ENCODE results near the gene PFKFB3. TPM values are rescaled to one million over a fixed set of nuclear protein-coding genes. Genes with fewer than 3 reads are reported as not detected.

PFKFB3 gene
- total RNA-seq, 4 donors from 2014 or later: 8.4 to 11.8 (median 9.4) TPM

DNA sequence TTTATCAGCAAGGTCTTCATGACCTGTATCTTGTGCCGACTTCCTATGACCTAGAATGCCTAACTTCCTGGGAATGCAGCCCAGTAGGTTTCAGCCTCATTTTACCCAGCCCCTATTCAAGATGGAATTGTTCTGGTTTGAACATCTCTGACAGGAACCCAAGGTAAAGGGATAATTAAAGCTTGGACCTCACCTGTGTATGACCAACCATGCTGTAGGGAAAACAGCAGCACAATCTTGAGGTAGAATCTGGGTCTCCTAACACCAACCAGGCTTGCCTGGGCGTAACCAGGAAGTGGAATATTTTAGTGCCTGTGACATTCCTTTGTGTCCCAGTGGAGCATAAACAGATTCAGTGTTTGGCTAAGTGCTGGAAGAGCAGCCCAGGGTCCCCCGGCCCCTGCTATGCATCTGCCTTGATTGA is 94.1 kb downstream of the PFKFB3 start:
- no peak overlapping the region for H3K27ac ChIP-seq
- no peaks in the 10 kb centered on the region for H3K9me3 ChIP-seq
- peaks cover 0 to 16% of the 10 kb centered on the region in 2 donors for H3K4me1 ChIP-seq
- H3K27me3 ChIP-seq: no peaks in the 10 kb centered on the region
- no peak for DNase-seq
- no peaks in the 10 kb centered on the region for H3K36me3 ChIP-seq
- no peak overlapping the region for H3K4me3 ChIP-seq (replicated peaks in 1 of 3)
- 75 to 85% methylated on average over 3 of the region's 3 CpGs for WGBS, 2 donors
- intact Hi-C loops (cut with DNase I): no loop called here
- TF ChIP-seq POLR2A (IDR thresholded peaks at IDR 0.05): no peak
- TF ChIP-seq, protein P1, sequence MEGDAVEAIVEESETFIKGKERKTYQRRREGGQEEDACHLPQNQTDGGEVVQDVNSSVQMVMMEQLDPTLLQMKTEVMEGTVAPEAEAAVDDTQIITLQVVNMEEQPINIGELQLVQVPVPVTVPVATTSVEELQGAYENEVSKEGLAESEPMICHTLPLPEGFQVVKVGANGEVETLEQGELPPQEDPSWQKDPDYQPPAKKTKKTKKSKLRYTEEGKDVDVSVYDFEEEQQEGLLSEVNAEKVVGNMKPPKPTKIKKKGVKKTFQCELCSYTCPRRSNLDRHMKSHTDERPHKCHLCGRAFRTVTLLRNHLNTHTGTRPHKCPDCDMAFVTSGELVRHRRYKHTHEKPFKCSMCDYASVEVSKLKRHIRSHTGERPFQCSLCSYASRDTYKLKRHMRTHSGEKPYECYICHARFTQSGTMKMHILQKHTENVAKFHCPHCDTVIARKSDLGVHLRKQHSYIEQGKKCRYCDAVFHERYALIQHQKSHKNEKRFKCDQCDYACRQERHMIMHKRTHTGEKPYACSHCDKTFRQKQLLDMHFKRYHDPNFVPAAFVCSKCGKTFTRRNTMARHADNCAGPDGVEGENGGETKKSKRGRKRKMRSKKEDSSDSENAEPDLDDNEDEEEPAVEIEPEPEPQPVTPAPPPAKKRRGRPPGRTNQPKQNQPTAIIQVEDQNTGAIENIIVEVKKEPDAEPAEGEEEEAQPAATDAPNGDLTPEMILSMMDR (IDR thresholded peaks at IDR 0.05): no peak

DNA sequence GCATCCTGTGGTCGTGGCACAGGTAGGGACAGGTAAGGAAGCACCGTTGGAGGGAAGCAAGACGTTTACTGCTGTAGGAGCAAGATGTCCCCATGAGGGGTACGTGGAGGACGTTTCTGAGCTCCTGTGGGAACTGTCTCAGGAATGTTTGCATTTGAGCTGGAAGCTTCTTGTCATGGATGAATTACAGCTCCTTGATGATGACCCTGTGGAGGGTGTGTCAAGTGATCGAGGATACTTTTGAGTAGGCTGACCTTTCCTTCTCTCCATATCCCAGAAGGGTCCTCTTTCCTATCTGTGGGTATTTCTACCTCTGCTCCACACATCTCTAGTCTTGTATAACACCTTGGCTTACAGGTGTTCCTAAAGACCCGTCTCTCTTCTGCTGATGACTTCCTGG is 94.8 kb downstream of the PFKFB3 start:
- H3K27ac ChIP-seq: no peak overlapping the region
- no peak for DNase-seq

DNA sequence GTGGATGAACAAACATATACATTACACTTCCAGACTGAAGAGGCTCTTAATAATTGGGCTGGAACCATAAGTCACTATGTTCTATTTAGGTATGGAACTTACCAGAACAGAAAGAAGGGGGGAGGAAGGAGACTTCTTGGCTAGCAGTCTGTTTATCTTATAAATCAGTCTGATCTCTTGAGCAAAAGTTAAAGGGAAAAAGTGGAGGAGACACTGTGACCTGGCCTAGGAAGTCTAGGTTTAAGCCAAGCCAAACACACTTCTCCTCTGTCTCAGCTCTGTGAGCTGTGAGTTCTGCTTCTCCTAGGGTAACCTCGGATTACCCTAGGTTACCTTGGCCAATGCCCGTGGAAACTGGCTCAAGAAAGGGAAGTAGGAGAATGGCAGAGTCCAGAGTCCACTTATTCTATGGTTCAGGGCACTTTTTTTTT is 95.2 kb downstream of the PFKFB3 start:
- intact Hi-C loops (cut with DNase I): no loop called here
- TF ChIP-seq, protein P1 (IDR thresholded peaks at IDR 0.05): no peak
- TF ChIP-seq POLR2A (IDR thresholded peaks at IDR 0.05): no peak
- Histone ChIP-seq H3K36me3 (no peaks in the 10 kb centered on the region), H3K4me3 (replicated peaks in 1 of 3) (no peak overlapping the region), H3K4me1 (peaks cover 0 to 16% of the 10 kb centered on the region in 2 donors), H3K27me3 (no peaks in the 10 kb centered on the region), H3K9me3 (no peaks in the 10 kb centered on the region), H3K27ac (no peak overlapping the region)
- no peak for DNase-seq
- 28 to 41% methylated on average over 2 of the region's 2 CpGs for WGBS, 2 donors

More for the DNA sequence above, 94.8 kb downstream of the PFKFB3 start:
- intact Hi-C loops (cut with DNase I): no loop called here
- no peak for TF ChIP-seq POLR2A (IDR thresholded peaks at IDR 0.05)
- TF ChIP-seq, protein P1 (IDR thresholded peaks at IDR 0.05): no peak
- Histone ChIP-seq H3K4me1 (peaks cover 0 to 16% of the 10 kb centered on the region in 2 donors), H3K36me3 (no peaks in the 10 kb centered on the region), H3K9me3 (no peaks in the 10 kb centered on the region), H3K27me3 (no peaks in the 10 kb centered on the region), H3K4me3 (replicated peaks in 1 of 3) (no peak overlapping the region)
- 59 to 71% methylated on average over 7 of the region's 7 CpGs for WGBS, 2 donors

DNA sequence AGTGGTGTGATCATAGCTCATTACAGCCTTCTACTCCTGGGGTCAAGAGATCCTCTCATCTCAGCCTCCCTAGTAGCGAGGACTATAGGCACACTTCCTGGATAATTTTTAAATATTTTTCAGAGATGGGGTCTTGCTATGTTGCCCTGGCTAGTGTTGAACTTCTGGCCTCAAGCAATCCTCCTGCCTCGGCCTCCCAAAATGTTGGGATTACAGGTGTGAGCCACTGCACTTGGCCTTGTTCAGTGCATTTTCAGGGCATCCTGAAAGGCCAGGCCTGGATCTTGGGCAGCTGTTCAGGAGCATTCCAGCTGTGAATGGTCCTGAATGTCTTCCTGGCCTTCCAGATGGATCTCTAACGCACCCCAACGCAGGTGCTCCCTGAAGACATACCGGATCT is 95.7 kb downstream of the PFKFB3 start:
- H3K4me1 ChIP-seq: peaks cover 0 to 16% of the 10 kb centered on the region in 2 donors
- H3K27me3 ChIP-seq: no peaks in the 10 kb centered on the region
- H3K27ac ChIP-seq: no peak overlapping the region
- no peaks in the 10 kb centered on the region for H3K9me3 ChIP-seq
- WGBS, 2 donors: 87 to 95% methylated on average over 5 of the region's 5 CpGs
- no peak for DNase-seq
- no peaks in the 10 kb centered on the region for H3K36me3 ChIP-seq
- no peak for TF ChIP-seq POLR2A (IDR thresholded peaks at IDR 0.05)
- TF ChIP-seq, protein P1 (IDR thresholded peaks at IDR 0.05): no peak
- intact Hi-C loops (cut with DNase I): no loop called here
- H3K4me3 ChIP-seq (replicated peaks in 1 of 3): no peak overlapping the region

DNA sequence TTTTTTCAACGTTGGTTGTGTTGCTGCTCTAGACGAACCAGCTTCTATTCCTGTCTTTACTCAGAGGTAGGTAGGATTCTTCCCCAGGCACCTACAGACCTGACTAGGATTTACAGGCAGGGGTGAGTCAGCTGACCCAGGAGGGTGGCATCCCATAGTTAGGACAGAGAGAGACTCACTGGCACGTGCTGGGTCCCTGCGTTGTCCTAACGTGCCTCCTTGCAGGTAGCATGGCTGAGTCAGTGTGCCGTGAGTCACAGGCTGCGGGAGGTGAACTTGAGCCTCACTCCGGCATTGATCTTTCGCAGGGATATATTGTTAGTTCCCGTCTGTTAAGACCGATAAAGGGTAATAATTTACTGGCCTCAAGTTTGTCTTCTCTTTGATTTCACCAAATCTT is 96.5 kb downstream of the PFKFB3 start:
- no peaks in the 10 kb centered on the region for H3K36me3 ChIP-seq
- H3K9me3 ChIP-seq: no peaks in the 10 kb centered on the region
- H3K27me3 ChIP-seq: no peaks in the 10 kb centered on the region
- whole genome bisulfite sequencing, 2 donors: 92 to 95% methylated on average over 11 of the region's 11 CpGs
- H3K27ac ChIP-seq: no peak overlapping the region
- H3K4me1 ChIP-seq: peaks cover 0 to 16% of the 10 kb centered on the region in 2 donors
- intact Hi-C loops (cut with DNase I): no loop called here
- TF ChIP-seq, protein P1 (IDR thresholded peaks at IDR 0.05): no peak
- TF ChIP-seq POLR2A (IDR thresholded peaks at IDR 0.05): no peak
- no peak for DNase-seq
- no peak overlapping the region for H3K4me3 ChIP-seq (replicated peaks in 1 of 3)
